HEK293 (cell line): ENCODE measurements around the gene TNS3.

Experiments
- HOXA7 ChIP-seq: sonication (generic); formaldehyde crosslinking; IDR thresholded peaks from 2 replicates; pipeline ENCODE4 v1.8.1; 2022; ENCODE audit warnings: missing genetic modification reagents, borderline replicate concordance
- SP7 ChIP-seq: fragments of 450-650 bp; formaldehyde crosslinking; IDR thresholded peaks from 2 replicates; pipeline ENCODE4 v1.5.1; 2016; ENCODE audit warnings: missing biosample characterization, missing genetic modification characterization
- ZNF202 ChIP-seq: fragments of 450-650 bp; formaldehyde crosslinking; IDR thresholded peaks from 2 replicates; pipeline ENCODE4 v1.5.1; 2016; ENCODE audit warnings: missing biosample characterization, missing genetic modification characterization, borderline replicate concordance
- TF ChIP-seq, protein P1 (sequence below): fragments of 450-650 bp; formaldehyde crosslinking; IDR thresholded peaks from 2 replicates; pipeline ENCODE4 v1.5.1; 2016; ENCODE audit warnings: missing biosample characterization, missing genetic modification characterization

DNA sequence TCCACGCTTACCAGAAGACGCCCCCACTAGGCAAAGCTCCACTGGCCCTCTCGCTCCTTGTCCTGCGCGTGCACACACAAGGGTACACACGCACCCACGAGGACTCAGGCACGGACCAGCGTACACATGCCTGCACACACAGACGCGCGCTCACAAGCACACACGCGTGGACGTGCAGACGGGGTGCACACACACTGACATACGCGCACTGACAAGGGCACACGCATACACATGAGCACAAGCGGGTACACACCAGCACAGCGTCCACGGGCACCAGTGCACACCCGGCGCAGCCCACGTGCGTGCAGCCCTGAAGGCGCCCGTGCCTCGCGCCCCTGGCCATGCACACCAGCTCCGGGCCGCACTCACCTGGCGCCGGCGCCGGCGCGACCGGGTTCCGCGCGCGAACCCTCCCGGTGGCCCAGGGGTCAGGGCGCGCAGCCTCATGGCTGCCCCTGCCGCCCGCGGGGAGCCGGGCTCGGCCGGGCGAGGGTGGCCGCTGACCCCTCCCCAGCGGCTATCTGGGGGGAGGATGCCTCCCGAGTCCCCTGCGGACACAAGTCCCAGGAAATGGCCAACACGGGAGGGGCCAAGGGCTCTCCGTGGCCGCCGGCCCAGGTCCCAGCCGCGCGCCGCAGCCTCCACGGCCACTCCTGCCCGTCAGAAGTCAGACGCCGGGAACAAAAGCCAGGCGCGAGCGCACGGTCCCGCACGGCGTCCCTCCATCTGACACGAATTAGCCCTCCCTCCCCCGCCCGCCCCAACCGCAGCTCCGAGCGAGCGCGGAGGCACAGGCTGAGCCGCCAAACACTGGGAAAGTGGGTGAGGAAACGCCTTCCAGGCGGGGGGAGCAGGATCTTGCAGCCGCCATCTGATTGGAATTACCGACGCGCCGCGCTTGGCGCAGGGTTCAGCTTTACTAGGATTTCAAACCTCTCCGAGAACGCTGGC, 45.0 kb downstream of the TNS3 start:
- TF ChIP-seq SP7 (tag by site-specific recombination) (no peak), HOXA7 (no peak), ZNF202 (tag by site-specific recombination) (no peak)
- TF ChIP-seq, protein P1, sequence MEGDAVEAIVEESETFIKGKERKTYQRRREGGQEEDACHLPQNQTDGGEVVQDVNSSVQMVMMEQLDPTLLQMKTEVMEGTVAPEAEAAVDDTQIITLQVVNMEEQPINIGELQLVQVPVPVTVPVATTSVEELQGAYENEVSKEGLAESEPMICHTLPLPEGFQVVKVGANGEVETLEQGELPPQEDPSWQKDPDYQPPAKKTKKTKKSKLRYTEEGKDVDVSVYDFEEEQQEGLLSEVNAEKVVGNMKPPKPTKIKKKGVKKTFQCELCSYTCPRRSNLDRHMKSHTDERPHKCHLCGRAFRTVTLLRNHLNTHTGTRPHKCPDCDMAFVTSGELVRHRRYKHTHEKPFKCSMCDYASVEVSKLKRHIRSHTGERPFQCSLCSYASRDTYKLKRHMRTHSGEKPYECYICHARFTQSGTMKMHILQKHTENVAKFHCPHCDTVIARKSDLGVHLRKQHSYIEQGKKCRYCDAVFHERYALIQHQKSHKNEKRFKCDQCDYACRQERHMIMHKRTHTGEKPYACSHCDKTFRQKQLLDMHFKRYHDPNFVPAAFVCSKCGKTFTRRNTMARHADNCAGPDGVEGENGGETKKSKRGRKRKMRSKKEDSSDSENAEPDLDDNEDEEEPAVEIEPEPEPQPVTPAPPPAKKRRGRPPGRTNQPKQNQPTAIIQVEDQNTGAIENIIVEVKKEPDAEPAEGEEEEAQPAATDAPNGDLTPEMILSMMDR (tag by site-specific recombination): no peak
